ENCODE results near the gene DDOST.
A peak's percentile ranks its signal among the peaks of the same experiment; 100 is the strongest.

DDOST gene

DNA sequence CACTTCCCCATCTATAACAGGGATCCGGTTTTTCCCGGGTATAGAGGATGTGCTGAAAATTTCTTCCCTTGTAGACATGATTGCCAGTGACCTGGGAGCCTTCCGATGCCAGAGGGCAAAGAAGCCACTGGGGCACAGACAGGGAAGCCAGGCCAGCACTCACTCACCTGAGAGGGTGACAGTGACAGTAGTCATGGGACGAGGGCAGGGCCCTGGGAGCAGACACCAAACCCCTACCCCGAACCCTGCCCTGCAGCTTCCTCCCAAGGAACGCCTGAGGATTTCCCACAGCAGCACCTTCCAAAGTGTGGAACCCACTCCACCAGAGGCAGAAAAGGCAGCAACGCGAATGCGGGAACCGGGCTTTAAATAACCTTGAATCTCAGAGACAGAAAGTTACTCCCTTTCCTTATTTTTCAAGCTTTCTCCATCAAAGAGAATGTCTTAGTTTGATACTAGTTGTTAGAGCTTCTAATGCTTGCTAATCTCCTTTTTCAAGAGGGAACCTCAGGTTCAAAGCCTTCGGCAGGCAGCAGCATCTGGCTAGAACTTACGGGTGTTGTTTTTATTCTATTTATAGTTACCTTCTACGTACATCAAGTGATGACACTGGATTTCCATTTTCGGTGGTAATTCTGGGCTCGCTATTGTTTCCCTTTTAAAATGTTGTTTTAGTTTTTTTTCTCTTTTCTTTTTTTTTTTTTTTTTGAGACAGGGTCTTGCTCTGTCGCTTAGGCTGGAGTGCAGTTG, 2.8 kb downstream of the DDOST start:
- no peak for DNase-seq

DNA sequence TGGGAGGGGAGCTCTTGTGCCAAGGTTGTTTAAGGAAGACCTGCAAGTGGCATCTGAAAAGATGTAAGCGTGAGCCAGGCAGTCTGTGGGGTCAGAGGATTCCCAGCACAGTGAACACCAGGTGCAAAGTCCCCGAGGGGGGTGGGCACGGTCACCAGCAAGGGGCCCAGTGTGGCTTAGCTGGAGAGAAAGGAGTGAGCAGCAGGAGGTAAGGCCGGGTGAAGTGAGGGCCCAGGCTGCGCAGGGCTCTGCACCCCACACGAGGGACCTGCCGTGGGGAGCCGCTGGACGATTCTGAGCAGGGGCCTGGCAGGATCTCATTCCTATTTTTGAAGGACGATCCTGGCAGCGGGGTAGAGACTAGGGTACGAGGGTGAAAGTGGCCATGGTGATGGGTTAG, 4.1 kb downstream of the DDOST start:
- DNase-seq, result no peak

DNA sequence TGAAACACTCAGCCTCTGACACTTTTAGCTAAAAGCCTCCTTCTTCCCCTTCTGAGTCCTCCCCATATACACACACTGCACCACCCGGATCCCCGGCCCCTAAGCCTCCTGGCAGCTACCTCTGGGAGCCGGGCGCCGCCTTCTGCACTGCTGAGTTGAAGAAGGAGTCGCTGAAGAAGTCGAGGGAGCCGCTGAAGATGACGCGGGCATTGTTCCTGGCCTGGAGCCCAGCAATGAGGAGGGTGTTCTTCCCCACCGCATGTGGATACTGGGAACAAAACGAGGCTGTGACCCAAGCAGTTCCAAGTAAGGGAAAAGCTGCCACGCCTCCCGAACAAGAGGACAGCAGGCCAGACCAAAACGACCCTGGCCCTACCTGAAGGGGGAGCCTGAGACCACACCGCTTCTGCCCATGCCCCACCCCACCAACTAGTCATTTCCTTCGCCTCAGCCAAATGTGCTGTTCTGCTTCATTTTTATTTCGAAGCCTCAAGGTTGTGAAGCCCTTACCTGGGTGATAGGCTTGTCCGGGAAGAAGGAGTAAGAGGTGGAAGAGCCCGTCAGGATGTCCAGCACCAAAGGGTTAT, 7.0 kb downstream of the DDOST start:
- no peak for DNase-seq

DNA sequence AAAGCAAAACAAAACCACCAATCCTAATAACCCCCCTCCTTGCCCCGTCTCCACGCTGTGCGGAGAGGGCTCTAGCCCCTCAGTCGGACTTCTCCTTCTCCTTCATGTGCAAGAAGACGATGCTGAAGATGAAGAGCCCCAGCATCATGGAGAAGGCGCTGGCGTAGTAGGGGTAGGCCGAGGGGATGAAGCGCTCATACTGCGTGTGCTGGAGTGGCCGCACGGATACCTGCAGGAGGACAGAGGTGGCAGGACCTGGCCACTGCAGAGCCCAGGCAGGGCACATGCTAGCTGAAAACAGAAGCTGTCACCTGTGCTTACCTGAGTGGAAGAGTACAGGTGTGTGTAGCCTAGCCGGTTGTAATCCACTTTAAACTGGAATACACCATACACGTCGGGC, 8.9 kb downstream of the DDOST start:
- DNase-seq, result no peak

DNA sequence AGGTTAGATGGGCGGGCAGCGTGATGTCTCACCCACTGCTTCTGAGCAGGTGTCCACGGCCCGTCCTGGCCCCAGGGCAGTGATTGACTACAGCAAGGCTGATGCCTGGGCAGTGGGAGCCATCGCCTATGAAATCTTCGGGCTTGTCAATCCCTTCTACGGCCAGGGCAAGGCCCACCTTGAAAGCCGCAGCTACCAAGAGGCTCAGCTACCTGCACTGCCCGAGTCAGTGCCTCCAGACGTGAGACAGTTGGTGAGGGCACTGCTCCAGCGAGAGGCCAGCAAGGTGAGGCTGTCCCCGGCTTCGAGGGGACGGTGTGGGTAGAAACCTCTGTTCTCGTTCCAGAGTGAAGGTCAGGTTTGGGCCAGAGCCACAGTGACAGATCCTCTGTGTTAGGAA, 12.2 kb downstream of the DDOST start:
- DNase-seq, result no peak

DNA sequence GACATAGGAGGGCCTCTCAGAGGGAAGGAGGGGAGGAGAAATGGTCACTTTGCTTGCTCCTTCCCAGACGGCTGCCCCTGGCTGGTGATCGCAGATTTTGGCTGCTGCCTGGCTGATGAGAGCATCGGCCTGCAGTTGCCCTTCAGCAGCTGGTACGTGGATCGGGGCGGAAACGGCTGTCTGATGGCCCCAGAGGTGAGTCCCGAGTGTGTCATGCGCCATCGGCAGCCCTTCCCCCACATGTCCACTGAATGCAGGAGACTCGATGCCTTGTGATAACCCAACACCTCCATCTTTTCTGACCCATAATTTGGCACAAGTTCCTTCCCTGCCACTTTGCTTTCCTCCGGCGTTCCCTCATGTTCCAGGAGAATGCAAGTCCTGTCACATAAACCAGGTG, 12.7 kb downstream of the DDOST start:
- DNase-seq, result no peak

DNA sequence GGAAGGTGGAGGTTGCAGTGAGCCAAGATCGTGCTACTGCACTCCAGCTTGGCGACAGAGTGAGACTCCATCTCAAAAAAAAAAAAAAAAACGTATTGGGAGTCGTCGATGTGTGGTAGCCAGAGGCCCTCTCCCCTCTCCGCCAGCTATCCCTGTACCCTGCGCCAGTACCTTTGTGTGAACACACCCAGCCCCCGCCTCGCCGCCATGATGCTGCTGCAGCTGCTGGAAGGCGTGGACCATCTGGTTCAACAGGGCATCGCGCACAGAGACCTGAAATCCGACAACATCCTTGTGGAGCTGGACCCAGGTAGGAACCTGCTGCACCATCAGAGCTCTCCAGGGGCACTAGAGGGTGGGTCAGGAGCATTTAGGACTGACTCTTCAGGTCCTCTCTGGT, 15.8 kb downstream of the DDOST start:
- DNase-seq, result no peak

DNA sequence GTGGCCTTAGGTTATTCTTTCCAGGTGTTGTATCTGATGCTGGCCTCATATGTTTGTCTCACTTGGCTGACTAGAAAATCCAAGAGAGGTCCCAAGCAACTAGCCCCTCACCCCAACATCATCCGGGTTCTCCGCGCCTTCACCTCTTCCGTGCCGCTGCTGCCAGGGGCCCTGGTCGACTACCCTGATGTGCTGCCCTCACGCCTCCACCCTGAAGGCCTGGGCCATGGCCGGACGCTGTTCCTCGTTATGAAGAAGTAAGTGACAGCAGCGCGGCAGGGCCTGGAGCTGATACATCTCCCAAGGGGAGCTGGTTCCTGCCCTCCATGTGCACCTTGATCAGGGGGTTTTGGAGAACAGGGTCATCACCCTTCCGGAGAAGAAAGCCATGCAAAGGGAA, 16.8 kb downstream of the DDOST start:
- DNase-seq, result no peak

DNA sequence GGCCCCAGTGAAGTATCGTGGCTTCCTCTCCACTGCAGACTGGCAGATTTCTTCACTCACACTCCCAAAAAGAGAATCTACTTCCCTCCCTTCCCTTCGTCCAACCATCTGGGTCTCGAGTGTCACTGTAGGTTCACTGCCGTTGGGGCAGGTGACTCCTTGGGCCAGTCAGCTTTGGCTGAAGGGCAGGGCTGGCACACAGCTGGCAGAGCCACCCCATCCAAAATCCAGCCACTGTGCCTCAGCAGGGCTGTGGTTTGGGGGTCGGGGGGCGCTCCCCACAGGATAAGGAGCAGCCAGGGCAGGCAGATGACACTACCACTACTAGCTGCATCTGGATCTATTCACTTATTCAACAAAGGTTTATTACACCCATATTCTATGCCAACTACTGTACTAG, 18.1 kb downstream of the DDOST start:
- DNase-seq, result no peak

DNA sequence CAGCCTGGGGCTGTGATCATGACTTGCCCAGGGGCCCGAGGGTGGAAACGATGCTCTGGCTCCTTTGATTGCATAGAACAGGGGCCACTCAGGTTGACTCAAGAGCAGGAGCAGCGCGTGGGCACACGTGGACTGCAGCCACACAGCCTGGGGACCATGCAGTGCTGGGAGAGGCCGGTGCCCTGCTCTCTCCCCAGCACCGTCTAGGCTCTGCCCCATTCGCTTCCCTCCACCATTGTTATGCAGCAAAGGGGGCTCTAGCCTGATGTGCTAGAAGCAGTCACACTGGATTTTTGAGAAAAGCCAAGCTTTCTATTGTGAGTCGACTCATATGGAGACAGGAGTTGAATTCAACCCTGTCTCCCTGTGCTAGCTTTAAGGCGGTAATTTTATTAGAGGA, 19.2 kb downstream of the DDOST start:
- no peak for DNase-seq

DNA sequence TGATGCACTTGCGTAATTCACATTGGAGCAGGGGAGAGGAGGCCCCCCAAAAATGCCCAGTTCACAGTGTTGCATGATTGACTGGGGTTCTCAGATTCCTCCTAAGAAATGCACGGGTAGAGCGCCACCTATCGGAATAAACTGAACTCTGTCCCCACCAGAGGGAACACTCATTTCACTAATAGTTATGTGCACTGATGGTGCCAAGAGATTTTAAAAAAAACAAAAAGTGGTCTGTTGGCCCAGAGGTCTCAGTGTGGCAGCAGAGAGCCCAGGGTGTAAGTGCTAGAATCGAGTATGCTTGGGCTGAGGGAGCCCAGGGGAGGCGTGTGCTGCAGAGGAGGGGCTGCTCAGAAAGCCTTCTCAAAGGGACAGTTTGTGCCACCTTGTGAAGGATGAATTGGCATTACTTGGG, 21.0 kb downstream of the DDOST start:
- peak; percentile 46 for DNase-seq

DNA sequence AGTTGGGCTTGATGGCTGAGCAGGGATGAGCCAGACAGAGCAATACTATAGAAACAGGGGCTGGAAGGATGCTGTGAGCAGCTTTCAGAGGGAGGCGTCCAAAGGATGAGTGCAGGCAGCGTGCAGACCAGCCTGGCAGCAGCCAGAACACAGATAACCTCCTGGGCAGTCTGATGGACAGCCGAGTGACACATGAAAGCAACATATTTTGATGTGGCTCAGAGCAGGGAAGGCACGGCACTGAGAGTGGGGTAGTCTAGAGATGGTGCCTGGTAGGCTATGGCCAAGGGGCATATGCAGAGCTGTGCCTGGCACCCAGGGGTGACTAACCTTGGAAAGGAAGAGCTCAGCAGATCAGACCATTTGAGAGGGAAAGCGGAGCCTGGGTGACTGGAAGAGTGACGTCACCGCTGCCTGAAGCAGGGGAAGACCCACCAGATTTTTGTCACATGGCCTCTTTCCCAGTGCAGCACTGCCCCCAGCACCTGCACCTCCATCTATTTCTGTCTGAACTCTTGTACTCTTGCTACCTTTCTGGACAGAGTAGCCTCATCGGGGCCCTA, 24.3 kb downstream of the DDOST start:
- no peak for DNase-seq

DNA sequence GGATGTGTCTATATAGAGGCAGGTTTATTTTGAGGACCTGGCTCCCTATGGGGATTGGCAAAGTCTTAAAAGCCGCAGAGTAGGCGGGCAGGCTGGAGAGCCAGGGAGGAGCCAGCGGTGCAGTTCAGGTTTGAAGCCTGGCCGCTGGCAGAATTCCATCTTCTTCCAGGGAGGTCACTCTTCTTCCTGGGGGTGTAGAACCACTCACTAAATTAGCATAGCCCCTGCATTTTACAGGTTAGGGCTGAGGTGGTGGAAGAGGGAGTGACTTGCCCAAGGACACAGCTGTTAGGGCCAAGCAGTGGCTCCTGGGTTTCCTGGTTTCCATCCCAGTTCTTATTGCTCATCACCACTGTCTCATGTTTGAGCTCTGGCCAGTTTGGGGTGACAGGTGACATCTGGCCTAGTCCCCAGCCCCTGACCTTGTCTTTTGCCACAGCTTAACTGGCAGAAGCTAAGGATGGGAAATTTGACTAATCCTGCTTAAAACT, 26.5 kb downstream of the DDOST start:
- DNase-seq, result peak; percentile 39

DNA sequence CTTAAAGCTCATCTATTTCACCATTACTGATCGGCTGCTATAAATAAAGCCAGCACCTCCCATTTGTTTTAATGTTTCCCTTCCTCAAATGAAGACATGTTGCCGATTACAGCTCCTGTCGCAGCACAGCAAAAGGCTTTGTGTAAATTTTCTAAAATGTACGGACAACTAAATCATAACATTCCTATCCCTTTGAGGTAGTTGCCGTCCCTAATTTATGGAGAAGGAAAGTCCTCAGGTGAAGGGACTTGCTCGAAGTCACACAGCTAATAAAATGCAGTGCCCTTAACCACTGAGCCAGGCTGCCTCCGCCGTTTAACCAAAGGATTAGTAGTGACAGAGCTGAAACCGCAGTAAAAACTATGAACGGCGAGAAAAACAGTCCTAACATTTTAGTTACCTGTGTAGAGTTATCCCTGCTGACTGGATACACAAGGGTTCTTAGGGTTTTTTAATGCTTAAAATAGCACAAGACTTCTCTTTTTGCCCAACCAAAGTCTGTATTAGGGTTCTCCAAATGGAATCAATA, 27.0 kb downstream of the DDOST start:
- no peak for DNase-seq

DNA sequence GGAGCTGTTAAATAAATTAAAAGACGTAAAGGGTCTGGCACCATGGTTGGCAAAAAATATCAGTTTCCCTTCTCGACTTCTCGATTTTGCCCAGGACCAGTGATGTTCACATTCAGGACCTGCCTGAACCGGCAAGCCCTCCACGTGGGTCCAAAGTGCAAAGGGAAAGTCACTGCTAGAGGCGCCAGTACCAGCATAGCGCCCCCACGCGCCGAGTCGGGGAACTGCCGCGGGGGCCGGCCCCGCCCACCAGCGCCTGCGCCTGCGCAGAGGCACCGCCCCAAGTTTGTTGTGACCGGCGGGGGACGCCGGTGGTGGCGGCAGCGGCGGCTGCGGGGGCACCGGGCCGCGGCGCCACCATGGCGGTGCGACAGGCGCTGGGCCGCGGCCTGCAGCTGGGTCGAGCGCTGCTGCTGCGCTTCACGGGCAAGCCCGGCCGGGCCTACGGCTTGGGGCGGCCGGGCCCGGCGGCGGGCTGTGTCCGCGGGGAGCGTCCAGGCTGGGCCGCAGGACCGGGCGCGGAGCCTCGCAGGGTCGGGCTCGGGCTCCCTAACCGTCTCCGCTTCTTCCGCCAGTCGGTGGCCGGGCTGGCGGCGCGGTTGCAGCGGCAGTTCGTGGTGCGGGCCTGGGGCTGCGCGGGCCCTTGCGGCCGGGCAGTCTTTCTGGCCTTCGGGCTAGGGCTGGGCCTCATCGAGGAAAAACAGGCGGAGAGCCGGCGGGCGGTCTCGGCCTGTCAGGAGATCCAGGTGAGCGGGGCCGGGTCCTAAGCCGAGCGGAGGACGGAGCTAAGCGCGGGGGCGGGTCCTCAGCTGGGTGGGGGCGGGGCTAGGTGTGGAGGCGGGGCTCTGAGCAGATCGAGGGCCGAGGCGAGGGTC, 27.7 kb downstream of the DDOST start, which contains the start of gene PINK1:
Gene PINK1 (plus strand): TSS at position 269 of the 875 bp plus-strand sequence. CDS start 91 bp downstream, at position 360.
- DNase-seq, result peak; percentile 88

DNA sequence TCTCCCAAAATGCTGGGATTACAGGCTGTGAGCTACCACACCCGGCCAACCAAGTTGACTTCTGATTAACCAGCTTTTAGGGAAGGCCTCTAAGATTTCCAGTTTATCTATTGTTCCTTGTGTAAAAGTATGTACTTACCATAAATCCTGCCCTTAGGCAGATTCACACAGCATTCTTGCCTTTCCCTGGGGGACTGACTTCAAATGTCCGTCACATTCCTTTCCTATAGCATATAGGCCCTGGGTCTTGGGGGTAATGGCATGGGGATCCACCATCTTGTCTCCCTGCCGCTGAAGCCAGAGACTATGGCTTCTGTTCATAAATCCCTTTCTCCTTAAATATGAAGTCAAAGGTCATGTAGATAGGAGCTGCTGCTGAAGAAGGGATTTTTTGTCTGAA, 28.8 kb downstream of the DDOST start:
- no peak for DNase-seq

DNA sequence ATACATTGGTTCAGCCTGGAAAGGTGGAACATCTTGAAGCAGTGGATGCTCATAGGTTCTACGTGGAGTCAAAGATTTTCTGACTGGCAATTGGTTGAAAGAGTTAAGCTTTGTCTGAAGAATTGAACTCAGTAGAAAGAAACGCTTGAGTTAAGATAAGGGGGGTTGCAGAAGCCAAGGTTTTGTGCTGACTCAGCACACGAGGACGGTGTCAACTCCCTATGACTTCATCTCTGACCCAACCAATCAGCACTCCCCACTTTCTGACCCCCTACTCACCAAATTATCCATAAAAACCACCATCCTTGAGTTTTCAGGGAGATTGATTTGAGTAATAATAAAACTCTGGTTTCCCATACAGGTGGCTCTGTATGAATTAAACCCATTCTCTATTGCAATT, 30.4 kb downstream of the DDOST start:
- DNase-seq, result no peak

DNA sequence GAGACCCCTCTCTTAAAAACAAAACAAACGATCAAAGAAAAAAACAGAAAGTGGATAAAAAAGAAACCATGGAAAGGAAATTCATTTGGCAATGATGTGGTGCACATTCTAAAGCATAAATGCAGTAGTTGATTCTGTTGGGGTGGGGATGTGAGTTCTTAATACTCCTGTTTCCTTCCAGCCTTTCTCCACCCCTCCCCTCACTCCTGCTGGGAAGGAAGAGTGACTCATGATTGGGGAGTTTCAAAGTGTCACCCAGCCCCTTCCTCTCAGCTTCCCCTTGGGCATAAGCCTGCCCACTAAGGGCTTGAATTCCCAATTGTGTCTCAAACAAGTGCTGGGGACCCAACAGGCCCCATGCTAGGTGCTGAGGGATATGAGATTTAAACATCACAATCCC, 34.6 kb downstream of the DDOST start:
- no peak for DNase-seq

DNA sequence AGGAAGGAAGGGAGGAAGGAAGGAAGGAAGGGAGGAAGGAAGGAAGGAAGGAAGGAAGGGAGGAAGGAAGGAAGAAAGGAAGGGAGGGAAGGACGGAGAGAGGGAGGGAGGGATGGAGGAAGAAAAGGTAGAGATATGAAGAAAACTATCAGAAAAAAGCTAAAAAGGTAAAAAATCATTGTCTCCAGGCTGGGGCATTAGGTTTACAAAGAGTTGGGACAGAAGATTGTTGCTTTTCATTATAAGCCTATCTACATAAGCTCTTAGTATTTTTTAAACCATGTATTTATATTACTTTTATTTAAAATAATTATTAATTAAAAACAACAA, 35.1 kb downstream of the DDOST start:
- DNase-seq, result no peak

DNA sequence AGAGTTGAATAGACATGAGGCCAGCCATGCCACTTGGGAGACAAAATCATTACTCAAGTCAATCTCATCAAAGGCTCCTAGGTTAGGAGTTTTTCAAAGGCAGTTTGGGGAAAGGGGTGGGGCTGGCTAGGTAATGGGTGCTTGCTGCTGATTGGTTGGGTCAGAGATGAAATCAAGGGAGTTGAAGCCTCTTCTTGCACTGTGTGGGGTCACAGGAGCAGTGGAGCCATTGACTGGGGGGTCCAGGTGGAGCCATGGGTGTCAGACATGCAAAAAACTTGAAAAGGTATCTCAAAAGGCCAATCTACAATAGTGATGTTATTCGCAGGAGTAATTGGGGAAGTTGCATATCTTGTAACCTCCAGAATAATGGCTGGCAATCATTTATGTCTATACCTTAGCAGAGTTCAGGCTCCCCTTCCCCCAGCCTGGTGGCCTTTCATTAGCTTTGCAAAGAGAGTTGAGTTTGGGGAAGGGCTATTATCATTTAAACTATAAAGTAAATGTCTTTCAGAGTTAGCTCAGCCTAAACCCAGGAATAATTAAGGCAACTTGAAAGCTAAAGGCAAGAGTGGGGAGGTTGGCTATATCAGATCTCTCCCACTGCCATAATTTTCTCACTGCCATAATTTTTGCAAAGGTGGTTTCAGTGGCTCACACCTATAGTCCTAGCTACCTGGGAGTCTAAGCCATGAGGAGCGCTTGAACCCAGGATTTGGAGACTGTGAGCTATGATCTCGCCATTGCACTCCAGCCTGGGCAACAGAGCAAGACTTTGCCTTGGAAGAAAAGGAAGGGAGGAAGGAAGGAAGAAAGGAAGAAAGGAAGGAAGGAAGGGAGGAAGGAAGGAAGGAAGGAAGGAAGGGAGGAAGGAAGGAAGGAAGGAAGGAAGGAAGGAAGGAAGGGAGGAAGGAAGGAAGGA, 35.7 kb downstream of the DDOST start:
- DNase-seq, result no peak

DNA sequence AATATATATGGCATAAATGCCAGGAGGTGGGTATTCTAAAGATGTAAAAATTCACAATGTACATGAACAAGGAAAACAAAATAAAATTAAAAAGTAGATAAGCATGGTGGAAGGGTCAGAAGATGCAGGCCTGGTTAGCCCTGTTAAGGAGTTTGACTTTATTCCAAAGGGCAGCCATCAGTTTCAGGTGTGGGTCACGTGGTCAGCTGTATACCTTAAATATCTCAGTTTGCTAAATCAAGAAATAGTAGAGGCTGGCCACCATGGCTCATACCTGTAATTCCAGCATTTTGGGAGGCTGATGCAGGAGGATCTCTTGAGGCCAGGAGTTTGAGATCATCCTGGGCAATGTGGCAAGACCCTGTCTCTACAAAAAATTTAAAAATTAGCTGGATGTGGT, 36.5 kb downstream of the DDOST start:
- no peak for DNase-seq

DNA sequence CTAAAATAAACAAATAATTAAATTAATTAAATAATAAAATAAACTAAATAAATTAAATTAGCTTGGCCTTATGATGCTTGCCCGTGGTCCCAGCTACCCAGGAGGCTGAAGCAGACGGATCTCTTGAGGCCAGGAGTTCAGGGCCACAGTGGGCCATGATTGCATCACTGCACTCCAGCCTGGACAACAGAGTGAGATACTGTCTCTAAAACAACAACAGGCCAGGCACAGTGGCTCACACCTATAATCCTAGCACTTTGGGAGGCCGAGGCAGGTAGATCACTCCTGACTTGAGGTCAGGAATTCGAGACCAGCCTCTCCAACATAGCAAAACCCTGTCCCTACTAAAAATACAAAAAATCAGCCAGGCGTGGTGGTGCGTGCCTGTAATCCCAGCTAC, 40.2 kb downstream of the DDOST start:
- DNase-seq, result no peak
